ENCODE results near the gene PLA2G4A. TPM values are rescaled to one million over a fixed set of nuclear protein-coding genes. Genes with fewer than 3 reads are reported as not detected.

PLA2G4A gene
- total RNA-seq, 1 experiment from 2014 or later, result 0.39 TPM

DNA sequence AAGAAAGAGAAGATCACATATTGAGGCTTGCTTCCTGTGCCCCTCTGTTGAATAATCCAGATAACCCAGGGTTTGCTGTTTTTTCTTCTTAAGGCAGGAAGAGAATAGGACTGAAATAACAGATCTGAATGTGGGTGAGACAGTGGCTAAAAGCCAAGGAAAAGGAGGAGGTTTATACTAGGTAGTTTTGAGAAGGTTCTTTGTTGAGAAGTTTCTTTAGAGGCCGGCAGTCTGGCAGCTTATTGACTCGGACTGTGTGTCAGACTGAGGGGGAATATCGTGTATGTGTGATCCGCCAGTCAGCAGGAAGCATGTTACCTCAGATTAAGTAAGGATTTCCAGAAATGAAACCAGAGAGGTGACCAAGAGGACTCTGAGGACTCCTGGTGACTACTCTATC lies 119.8 kb downstream of the PLA2G4A start:
- no peak overlapping the region for H4K8ac ChIP-seq (replicated peaks; ENCODE audit: insufficient read length, low read depth, low read length)
- no peak overlapping the region for H2BK12ac ChIP-seq (ENCODE audit: insufficient read length, low read depth, low read length)
- H2BK20ac ChIP-seq (ENCODE audit: low read depth, low read length, poor library complexity, severe bottlenecking), result no peak overlapping the region
- H3K4me1 ChIP-seq (ENCODE audit: insufficient read depth, low read length), result no peaks in the 10 kb centered on the region
- no peak overlapping the region for H3K18ac ChIP-seq (ENCODE audit: insufficient read length, low read depth, low read length)
- H3K14ac ChIP-seq (ENCODE audit: insufficient read depth, low read length), result no peak overlapping the region
- H3T11ph ChIP-seq (ENCODE audit: low read length), result no peak overlapping the region
- no peak overlapping the region for H2BK15ac ChIP-seq (ENCODE audit: low read depth, low read length)
- no peak overlapping the region for H2BK5ac ChIP-seq (ENCODE audit: insufficient read length, low read length)
- H3K4me2 ChIP-seq (ENCODE audit: insufficient read depth, insufficient read length, low read length), result no peak overlapping the region
- H4K91ac ChIP-seq (ENCODE audit: insufficient read length, low read depth, low read length), result no peak overlapping the region
- Mint-ChIP-seq H3K36me3 (ENCODE audit: insufficient read depth in 1 of 3, low read depth in 3 of 3) (no peaks in the 10 kb centered on the region), H3K27me3 (ENCODE audit: low read depth) (no peaks in the 10 kb centered on the region; the same call in 1 of the 2 replicates), H3K4me1 (no peaks in the 10 kb centered on the region), H3K27ac (0 out of 7 replicates have a peak overlapping the region, but pooled peaks of 1 of the 3 experiments have one; percentile 30), H3K4me3 (no peak overlapping the region), H3K9me3 (no peaks in the 10 kb centered on the region)
- WGBS (ENCODE audit: extremely low coverage, insufficient read length, low lambda C conversion rate), result no CpG with 5 or more reads among the region's 4 CpGs
- no peak overlapping the region for H3K9ac ChIP-seq (ENCODE audit: extremely low read depth, insufficient read length, low read length)
- no peak for DNase-seq
- H3K4ac ChIP-seq (ENCODE audit: low read depth, low read length), result no peak overlapping the region
- H2AFZ ChIP-seq (ENCODE audit: low read length), result no peak overlapping the region
- no peaks in the 10 kb centered on the region for H4K20me1 ChIP-seq (ENCODE audit: control insufficient read depth, insufficient read depth, insufficient read length)
- no peaks in the 10 kb centered on the region for H3K9me3 ChIP-seq (ENCODE audit: control insufficient read depth, low read depth, low read length)
- H2AK5ac ChIP-seq (ENCODE audit: insufficient read length, low read length), result no peak overlapping the region
- H2BK120ac ChIP-seq (ENCODE audit: low read depth, low read length, poor library complexity, severe bottlenecking), result no peak overlapping the region
- TF ChIP-seq, protein P1, sequence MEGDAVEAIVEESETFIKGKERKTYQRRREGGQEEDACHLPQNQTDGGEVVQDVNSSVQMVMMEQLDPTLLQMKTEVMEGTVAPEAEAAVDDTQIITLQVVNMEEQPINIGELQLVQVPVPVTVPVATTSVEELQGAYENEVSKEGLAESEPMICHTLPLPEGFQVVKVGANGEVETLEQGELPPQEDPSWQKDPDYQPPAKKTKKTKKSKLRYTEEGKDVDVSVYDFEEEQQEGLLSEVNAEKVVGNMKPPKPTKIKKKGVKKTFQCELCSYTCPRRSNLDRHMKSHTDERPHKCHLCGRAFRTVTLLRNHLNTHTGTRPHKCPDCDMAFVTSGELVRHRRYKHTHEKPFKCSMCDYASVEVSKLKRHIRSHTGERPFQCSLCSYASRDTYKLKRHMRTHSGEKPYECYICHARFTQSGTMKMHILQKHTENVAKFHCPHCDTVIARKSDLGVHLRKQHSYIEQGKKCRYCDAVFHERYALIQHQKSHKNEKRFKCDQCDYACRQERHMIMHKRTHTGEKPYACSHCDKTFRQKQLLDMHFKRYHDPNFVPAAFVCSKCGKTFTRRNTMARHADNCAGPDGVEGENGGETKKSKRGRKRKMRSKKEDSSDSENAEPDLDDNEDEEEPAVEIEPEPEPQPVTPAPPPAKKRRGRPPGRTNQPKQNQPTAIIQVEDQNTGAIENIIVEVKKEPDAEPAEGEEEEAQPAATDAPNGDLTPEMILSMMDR (conservative IDR thresholded peaks at IDR 0.05), result no peak
- H3K27me3 ChIP-seq (ENCODE audit: insufficient read depth, low read length), result no peaks in the 10 kb centered on the region
- H3K27ac ChIP-seq (ENCODE audit: insufficient read length, low read depth, low read length), result no peak overlapping the region
- H3K79me1 ChIP-seq (ENCODE audit: insufficient read depth, low read depth, low read length, poor library complexity, severe bottlenecking), result no peaks in the 10 kb centered on the region
- no peaks in the 10 kb centered on the region for H3K79me2 ChIP-seq (ENCODE audit: insufficient read depth, low read length)
- H3K23ac ChIP-seq (ENCODE audit: insufficient read length, low read depth, low read length), result no peak overlapping the region
- H3K56ac ChIP-seq (ENCODE audit: insufficient read length, low read depth, low read length), result no peak overlapping the region
- H3K23me2 ChIP-seq (ENCODE audit: insufficient read length, low read depth, low read length, poor library complexity, severe bottlenecking), result no peaks in the 10 kb centered on the region
- no peak overlapping the region for H4K5ac ChIP-seq (ENCODE audit: insufficient read length, low read depth, low read length)
